Ascending aorta (tissue), 2 donors: ENCODE measurements around the gene DENND5A. TPM values are rescaled to one million over a fixed set of nuclear protein-coding genes. Genes with fewer than 3 reads are reported as not detected.
A peak's percentile ranks its signal among the peaks of the same experiment; 100 is the strongest.

Experiments used
- DNase-seq, 2 donors: peaks; one replicate each; pipeline ENCODE4 v3.0.0-alpha.2; 2019; ENCODE audit warnings: low spot score in 2 of 2
- H3K27ac ChIP-seq, 2 donors: fragments of 200-600 bp; sonication (generic); one replicate each; pipeline ENCODE4 v1.5.1; 2016 to 2017; ENCODE audit warnings: mild to moderate bottlenecking in 1 of 2
- H3K27me3 ChIP-seq: fragments of 200-600 bp; sonication (generic); one replicate; pipeline ENCODE4 v1.5.1; 2017
- H3K36me3 ChIP-seq, 2 donors: fragments of 200-600 bp; sonication (generic); one replicate each; pipeline ENCODE4 v1.5.1; 2016
- H3K4me1 ChIP-seq, 2 donors: fragments of 200-600 bp; sonication (generic); one replicate each; pipeline ENCODE4 v1.5.1; 2016 to 2017; ENCODE audit warnings: mild to moderate bottlenecking in 1 of 2
- H3K4me3 ChIP-seq, 2 donors: fragments of 200-600 bp; sonication (generic); one replicate each; pipeline ENCODE4 v1.5.1; 2016 to 2017; ENCODE audit warnings: mild to moderate bottlenecking in 1 of 2
- H3K9me3 ChIP-seq, 2 donors: fragments of 200-600 bp; sonication (generic); one replicate each; pipeline ENCODE4 v1.5.1; 2016
- CTCF ChIP-seq, 3 experiments: fragments of 200-600 bp in 2 of 3; fragments of 450-650 bp in 1 of 3; sonication (generic) in 2 of 3; IDR thresholded peaks; one replicate each; pipeline ENCODE4 v1.5.1; 2016 to 2019; ENCODE audit warnings: antibody characterized with exemption in 3 of 3, mild to moderate bottlenecking in 1 of 3, moderate library complexity in 1 of 3
- intact Hi-C: fragments of 100-400 bp; cut with DNase I; formaldehyde crosslinking; loops from one replicate; pipeline ENCODE4 v1.15.1; 2023
- total RNA-seq: library from RNA; depleted of rRNA; stranded (reverse); fragments of >200 nt; gene quantifications from one replicate; pipeline ENCODE4 v1.1.0, GENCODE V29; 2016

Gene DENND5A
- total RNA-seq, 1 donor from 2014 or later: 111 TPM

GRCh38 chr11:9280655-9281301 is 15.6 kb upstream of the DENND5A start:
- Histone ChIP-seq H3K27ac (no peak overlapping the region), H3K27me3 (no peaks in the 10 kb centered on the region), H3K36me3 (peaks cover 0 to 16% of the 10 kb centered on the region in 2 donors), H3K9me3 (no peaks in the 10 kb centered on the region), H3K4me1 (no peaks in the 10 kb centered on the region), H3K4me3 (peak overlapping the region in 1 of 2 donors; percentile 7)
- no peak for DNase-seq
- intact Hi-C loops: no loop called here
- TF ChIP-seq CTCF (IDR thresholded peaks at IDR 0.05): no peak

GRCh38 chr11:9277176-9277575 is 12.0 kb upstream of the DENND5A start:
- TF ChIP-seq CTCF (IDR thresholded peaks at IDR 0.05): no peak
- H3K27me3 ChIP-seq: no peaks in the 10 kb centered on the region
- no peak for DNase-seq
- no peak overlapping the region for H3K4me3 ChIP-seq
- intact Hi-C loops: no loop called here
- no peaks in the 10 kb centered on the region for H3K4me1 ChIP-seq
- no peaks in the 10 kb centered on the region for H3K9me3 ChIP-seq
- H3K27ac ChIP-seq: no peak overlapping the region
- H3K36me3 ChIP-seq: peaks cover 0 to 5% of the 10 kb centered on the region in 2 donors

- Histone ChIP-seq H3K9me3 (no peaks in the 10 kb centered on the region), H3K36me3 (no peaks in the 10 kb centered on the region), H3K27ac (no peak overlapping the region), H3K4me1 (no peaks in the 10 kb centered on the region), H3K4me3 (no peak overlapping the region), H3K27me3 (no peaks in the 10 kb centered on the region)
- intact Hi-C loops: no loop called here
- no peak for DNase-seq
- TF ChIP-seq CTCF (IDR thresholded peaks at IDR 0.05): no peak
Observed at GRCh38 chr11:9276571-9276970, 11.4 kb upstream of the DENND5A start.

GRCh38 chr11:9274499-9275258 is 9.5 kb upstream of the DENND5A start:
- H3K36me3 ChIP-seq: no peaks in the 10 kb centered on the region
- no peak for TF ChIP-seq CTCF (IDR thresholded peaks at IDR 0.05)

GRCh38 chr11:9273376-9274336 is 8.5 kb upstream of the DENND5A start:
- peak in 1 of 2 donors; percentile 45 for DNase-seq
- H3K27me3 ChIP-seq: no peaks in the 10 kb centered on the region
- H3K9me3 ChIP-seq: no peaks in the 10 kb centered on the region
- H3K36me3 ChIP-seq: no peaks in the 10 kb centered on the region
- TF ChIP-seq CTCF (IDR thresholded peaks at IDR 0.05): no peak
- no peak overlapping the region for H3K4me3 ChIP-seq
- no peak overlapping the region for H3K27ac ChIP-seq
- intact Hi-C loops: no loop called here
- no peaks in the 10 kb centered on the region for H3K4me1 ChIP-seq

More at GRCh38 chr11:9274499-9275258, 9.5 kb upstream of the DENND5A start:
- Histone ChIP-seq H3K9me3 (no peaks in the 10 kb centered on the region), H3K4me3 (no peak overlapping the region), H3K27me3 (no peaks in the 10 kb centered on the region), H3K27ac (no peak overlapping the region), H3K4me1 (no peaks in the 10 kb centered on the region)
- no peak for DNase-seq
- intact Hi-C loops: no loop called here
